K562 (cell line): ENCODE results near the gene HES5. TPM values are rescaled to one million over a fixed set of nuclear protein-coding genes. Genes with fewer than 3 reads are reported as not detected.
A peak's percentile ranks its signal among the peaks of the same experiment; 100 is the strongest.

ENCODE experiments used
- HDAC2 ChIP-seq: fragments of 450-650 bp; IDR thresholded peaks from 2 replicates; pipeline ENCODE4 v1.6.1; 2016; ENCODE audit warnings: mild to moderate bottlenecking
- HDAC8 ChIP-seq: fragments of 450-650 bp; IDR thresholded peaks from 2 replicates; pipeline ENCODE4 v1.6.1; 2016; ENCODE audit warnings: mild to moderate bottlenecking, missing genetic modification characterization, moderate library complexity, missing compliant biosample characterization
- PCBP1 ChIP-seq: fragments of 200-400 bp; formaldehyde crosslinking; IDR thresholded peaks from 2 replicates; pipeline ENCODE4 v1.6.1; 2018; ENCODE audit warnings: mild to moderate bottlenecking, low read depth, low read length; ENCODE audit not compliant: poor library complexity, severe bottlenecking
- POLR3A ChIP-seq: IDR thresholded peaks from 2 replicates; pipeline ENCODE4 v1.6.1; 2011; ENCODE audit warnings: borderline replicate concordance, mild to moderate bottlenecking, moderate library complexity; ENCODE audit not compliant: insufficient read length, insufficient read depth; ENCODE audit errors: extremely low read depth
- ZNF174 ChIP-seq: fragments of 250-450 bp; sonication (Bioruptor Pico); IDR thresholded peaks from 2 replicates; pipeline ENCODE4 v1.4.0; 2020; ENCODE audit warnings: mild to moderate bottlenecking
- ZNF197 ChIP-seq: fragments of 200-800 bp; sonication (Bioruptor generic); IDR thresholded peaks from 2 replicates; pipeline ENCODE4 v1.6.1; 2016; ENCODE audit warnings: low read depth, missing genetic modification characterization, missing compliant biosample characterization
- ZNF347 ChIP-seq: fragments of 450-650 bp; formaldehyde crosslinking; IDR thresholded peaks from 2 replicates; pipeline ENCODE4 v1.4.0; 2020; ENCODE audit warnings: low read depth, mild to moderate bottlenecking, moderate library complexity
- polyA plus RNA-seq, 8 experiments: library from polyadenylated mRNA; depleted of rRNA in 4 of 8; stranded (reverse) in 5 of 8; unstranded in 3 of 8; fragments of >200 nt; fragmentation: Nextera tagmentation in 2 of 8; fragmentation: Illumina TruSeq in 1 of 8; extraction: Ambion mirVana in 2 of 8; extraction: Trizol in 1 of 8; gene quantifications; 2 replicates each; pipeline versions ENCODE4 v1.2.1 to v1.2.3, GENCODE V29; 2011 to 2014; ENCODE audit warnings: inconsistent platforms in 1 of 8, missing spikeins in 1 of 8
- total RNA-seq, 7 experiments: library from RNA; depleted of rRNA in 6 of 7; stranded (reverse); fragments of >200 nt in 6 of 7; fragmentation: Illumina TruSeq in 2 of 7; extraction: Trizol in 2 of 7; gene quantifications; 2 replicates each; pipeline versions ENCODE4 v1.2.1 to v1.2.3, GENCODE V29; 2011 to 2021; ENCODE audit warnings: low replicate concordance in 1 of 7
- TF ChIP-seq, protein P1 (sequence below): fragments of 250-450 bp; sonication (Bioruptor Pico); IDR thresholded peaks from 2 replicates; pipeline ENCODE4 v1.4.0; 2020; ENCODE audit warnings: mild to moderate bottlenecking, moderate library complexity
- TF ChIP-seq, protein P2 (sequence below): IDR thresholded peaks from 3 replicates; pipeline ENCODE4 v1.6.1; 2011; ENCODE audit warnings: borderline replicate concordance, mild to moderate bottlenecking; ENCODE audit not compliant: insufficient read length, insufficient read depth
- TF ChIP-seq, protein P3 (sequence below), 2 experiments: fragments of 450-650 bp; IDR thresholded peaks; 2 replicates each; pipeline ENCODE4 v1.6.1; 2016
- TF ChIP-seq, protein P4 (sequence below): sonication (generic); formaldehyde crosslinking; IDR thresholded peaks from 2 replicates; pipeline ENCODE4 v1.8.0; 2022; ENCODE audit warnings: mild to moderate bottlenecking, missing genetic modification reagents
- TF ChIP-seq, protein P5 (sequence below): sonication (generic); formaldehyde crosslinking; IDR thresholded peaks from 2 replicates; pipeline ENCODE4 v1.8.1; 2023; ENCODE audit warnings: mild to moderate bottlenecking, missing genetic modification reagents
- TF ChIP-seq, protein P6 (sequence below): fragments of 250-450 bp; sonication (Bioruptor Pico); IDR thresholded peaks from 2 replicates; pipeline ENCODE4 v1.8.0; 2022; ENCODE audit warnings: inconsistent platforms, mild to moderate bottlenecking, moderate library complexity, borderline replicate concordance
- TF ChIP-seq, protein P7 (sequence below): fragments of 450-650 bp; IDR thresholded peaks from 2 replicates; pipeline ENCODE4 v1.6.1; 2016

Gene HES5
- total and polyA plus RNA-seq, 9 of the 15 experiments (the other 6 are each of a cell fraction or from before 2014, with no cell fraction given) = not detected

DNA sequence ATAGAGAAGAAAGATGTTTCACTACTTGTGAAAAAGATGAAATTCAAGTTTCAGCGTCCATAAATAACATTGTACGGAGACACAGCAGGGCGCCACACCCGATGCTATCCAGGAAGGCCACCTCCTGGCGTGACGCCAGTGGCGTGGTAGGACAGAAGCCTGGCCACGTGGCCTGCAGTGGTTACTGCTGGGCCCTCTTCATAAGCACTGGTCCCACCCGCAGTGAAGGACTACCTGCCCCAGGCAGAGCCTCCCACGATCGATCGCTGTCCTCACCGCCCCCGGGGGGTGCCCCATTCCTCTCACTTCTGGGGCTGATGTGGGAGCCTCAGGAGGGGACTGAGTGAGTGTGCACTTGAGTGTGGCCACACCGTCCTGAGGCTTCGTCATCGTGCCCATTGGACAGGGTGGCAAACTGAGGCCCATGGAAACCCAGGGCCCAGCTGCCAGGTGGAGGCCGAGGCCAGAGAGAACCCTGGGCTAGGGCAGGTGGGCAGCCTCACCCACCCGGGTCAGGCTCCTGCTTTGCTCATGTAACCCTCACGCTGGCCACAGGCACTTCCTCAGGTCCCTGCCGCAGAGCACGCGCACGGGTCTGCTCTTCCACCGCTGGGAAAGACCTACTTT is 11.7 kb upstream of the HES5 start (continued):
- TF ChIP-seq, protein P1, sequence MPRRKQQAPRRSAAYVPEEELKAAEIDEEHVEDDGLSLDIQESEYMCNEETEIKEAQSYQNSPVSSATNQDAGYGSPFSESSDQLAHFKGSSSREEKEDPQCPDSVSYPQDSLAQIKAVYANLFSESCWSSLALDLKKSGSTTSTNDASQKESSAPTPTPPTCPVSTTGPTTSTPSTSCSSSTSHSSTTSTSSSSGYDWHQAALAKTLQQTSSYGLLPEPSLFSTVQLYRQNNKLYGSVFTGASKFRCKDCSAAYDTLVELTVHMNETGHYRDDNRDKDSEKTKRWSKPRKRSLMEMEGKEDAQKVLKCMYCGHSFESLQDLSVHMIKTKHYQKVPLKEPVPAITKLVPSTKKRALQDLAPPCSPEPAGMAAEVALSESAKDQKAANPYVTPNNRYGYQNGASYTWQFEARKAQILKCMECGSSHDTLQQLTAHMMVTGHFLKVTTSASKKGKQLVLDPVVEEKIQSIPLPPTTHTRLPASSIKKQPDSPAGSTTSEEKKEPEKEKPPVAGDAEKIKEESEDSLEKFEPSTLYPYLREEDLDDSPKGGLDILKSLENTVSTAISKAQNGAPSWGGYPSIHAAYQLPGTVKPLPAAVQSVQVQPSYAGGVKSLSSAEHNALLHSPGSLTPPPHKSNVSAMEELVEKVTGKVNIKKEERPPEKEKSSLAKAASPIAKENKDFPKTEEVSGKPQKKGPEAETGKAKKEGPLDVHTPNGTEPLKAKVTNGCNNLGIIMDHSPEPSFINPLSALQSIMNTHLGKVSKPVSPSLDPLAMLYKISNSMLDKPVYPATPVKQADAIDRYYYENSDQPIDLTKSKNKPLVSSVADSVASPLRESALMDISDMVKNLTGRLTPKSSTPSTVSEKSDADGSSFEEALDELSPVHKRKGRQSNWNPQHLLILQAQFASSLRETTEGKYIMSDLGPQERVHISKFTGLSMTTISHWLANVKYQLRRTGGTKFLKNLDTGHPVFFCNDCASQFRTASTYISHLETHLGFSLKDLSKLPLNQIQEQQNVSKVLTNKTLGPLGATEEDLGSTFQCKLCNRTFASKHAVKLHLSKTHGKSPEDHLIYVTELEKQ (CRISPR knock-in tag) = no peak
- TF ChIP-seq, protein P2, sequence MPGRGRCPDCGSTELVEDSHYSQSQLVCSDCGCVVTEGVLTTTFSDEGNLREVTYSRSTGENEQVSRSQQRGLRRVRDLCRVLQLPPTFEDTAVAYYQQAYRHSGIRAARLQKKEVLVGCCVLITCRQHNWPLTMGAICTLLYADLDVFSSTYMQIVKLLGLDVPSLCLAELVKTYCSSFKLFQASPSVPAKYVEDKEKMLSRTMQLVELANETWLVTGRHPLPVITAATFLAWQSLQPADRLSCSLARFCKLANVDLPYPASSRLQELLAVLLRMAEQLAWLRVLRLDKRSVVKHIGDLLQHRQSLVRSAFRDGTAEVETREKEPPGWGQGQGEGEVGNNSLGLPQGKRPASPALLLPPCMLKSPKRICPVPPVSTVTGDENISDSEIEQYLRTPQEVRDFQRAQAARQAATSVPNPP = no peak
- TF ChIP-seq POLR3A = no peak
- TF ChIP-seq ZNF197 (CRISPR knock-in tag) = no peak
- TF ChIP-seq, protein P3, sequence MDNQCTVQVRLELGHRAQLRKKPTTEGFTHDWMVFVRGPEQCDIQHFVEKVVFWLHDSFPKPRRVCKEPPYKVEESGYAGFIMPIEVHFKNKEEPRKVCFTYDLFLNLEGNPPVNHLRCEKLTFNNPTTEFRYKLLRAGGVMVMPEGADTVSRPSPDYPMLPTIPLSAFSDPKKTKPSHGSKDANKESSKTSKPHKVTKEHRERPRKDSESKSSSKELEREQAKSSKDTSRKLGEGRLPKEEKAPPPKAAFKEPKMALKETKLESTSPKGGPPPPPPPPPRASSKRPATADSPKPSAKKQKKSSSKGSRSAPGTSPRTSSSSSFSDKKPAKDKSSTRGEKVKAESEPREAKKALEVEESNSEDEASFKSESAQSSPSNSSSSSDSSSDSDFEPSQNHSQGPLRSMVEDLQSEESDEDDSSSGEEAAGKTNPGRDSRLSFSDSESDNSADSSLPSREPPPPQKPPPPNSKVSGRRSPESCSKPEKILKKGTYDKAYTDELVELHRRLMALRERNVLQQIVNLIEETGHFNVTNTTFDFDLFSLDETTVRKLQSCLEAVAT (IDR thresholded peaks at IDR 0.05) = no peak
- TF ChIP-seq HDAC2 = peak; percentile 98
- no peak for TF ChIP-seq ZNF174 (CRISPR knock-in tag)
- no peak for TF ChIP-seq ZNF347 (CRISPR knock-in tag)
- TF ChIP-seq, protein P4, sequence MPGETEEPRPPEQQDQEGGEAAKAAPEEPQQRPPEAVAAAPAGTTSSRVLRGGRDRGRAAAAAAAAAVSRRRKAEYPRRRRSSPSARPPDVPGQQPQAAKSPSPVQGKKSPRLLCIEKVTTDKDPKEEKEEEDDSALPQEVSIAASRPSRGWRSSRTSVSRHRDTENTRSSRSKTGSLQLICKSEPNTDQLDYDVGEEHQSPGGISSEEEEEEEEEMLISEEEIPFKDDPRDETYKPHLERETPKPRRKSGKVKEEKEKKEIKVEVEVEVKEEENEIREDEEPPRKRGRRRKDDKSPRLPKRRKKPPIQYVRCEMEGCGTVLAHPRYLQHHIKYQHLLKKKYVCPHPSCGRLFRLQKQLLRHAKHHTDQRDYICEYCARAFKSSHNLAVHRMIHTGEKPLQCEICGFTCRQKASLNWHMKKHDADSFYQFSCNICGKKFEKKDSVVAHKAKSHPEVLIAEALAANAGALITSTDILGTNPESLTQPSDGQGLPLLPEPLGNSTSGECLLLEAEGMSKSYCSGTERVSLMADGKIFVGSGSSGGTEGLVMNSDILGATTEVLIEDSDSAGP (CRISPR knock-in tag) = no peak
- TF ChIP-seq, protein P5, sequence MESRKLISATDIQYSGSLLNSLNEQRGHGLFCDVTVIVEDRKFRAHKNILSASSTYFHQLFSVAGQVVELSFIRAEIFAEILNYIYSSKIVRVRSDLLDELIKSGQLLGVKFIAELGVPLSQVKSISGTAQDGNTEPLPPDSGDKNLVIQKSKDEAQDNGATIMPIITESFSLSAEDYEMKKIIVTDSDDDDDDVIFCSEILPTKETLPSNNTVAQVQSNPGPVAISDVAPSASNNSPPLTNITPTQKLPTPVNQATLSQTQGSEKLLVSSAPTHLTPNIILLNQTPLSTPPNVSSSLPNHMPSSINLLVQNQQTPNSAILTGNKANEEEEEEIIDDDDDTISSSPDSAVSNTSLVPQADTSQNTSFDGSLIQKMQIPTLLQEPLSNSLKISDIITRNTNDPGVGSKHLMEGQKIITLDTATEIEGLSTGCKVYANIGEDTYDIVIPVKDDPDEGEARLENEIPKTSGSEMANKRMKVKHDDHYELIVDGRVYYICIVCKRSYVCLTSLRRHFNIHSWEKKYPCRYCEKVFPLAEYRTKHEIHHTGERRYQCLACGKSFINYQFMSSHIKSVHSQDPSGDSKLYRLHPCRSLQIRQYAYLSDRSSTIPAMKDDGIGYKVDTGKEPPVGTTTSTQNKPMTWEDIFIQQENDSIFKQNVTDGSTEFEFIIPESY = peak; percentile 31; the same call in 1 of the 2 replicates
- TF ChIP-seq, protein P6, sequence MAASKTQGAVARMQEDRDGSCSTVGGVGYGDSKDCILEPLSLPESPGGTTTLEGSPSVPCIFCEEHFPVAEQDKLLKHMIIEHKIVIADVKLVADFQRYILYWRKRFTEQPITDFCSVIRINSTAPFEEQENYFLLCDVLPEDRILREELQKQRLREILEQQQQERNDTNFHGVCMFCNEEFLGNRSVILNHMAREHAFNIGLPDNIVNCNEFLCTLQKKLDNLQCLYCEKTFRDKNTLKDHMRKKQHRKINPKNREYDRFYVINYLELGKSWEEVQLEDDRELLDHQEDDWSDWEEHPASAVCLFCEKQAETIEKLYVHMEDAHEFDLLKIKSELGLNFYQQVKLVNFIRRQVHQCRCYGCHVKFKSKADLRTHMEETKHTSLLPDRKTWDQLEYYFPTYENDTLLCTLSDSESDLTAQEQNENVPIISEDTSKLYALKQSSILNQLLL (CRISPR knock-in tag) = no peak
- TF ChIP-seq, protein P7, sequence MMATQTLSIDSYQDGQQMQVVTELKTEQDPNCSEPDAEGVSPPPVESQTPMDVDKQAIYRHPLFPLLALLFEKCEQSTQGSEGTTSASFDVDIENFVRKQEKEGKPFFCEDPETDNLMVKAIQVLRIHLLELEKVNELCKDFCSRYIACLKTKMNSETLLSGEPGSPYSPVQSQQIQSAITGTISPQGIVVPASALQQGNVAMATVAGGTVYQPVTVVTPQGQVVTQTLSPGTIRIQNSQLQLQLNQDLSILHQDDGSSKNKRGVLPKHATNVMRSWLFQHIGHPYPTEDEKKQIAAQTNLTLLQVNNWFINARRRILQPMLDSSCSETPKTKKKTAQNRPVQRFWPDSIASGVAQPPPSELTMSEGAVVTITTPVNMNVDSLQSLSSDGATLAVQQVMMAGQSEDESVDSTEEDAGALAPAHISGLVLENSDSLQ = peak; percentile 86
- TF ChIP-seq PCBP1 = peak; percentile 57
- TF ChIP-seq HDAC8 (tag) = no peak
